SU-DHL-6 (cell line): Measurements from ENCODE around the gene FITM2.

Experiments used
- H2AFZ ChIP-seq: fragments of 200-600 bp; sonication (generic); 2 replicates; pipeline ENCODE4 v1.6.1; 2014; ENCODE audit warnings: low read depth, mild to moderate bottlenecking, moderate library complexity, mixed read lengths, antibody characterized with exemption, low read length; ENCODE audit not compliant: severe bottlenecking
- H3F3A ChIP-seq: fragments of 200-600 bp; shearing (Covaris generic); 2 replicates; pipeline ENCODE4 v1.6.0; 2016; ENCODE audit warnings: antibody characterized with exemption, mild to moderate bottlenecking; ENCODE audit not compliant: insufficient read depth
- H3K27ac ChIP-seq: fragments of 200-600 bp; sonication (generic); 2 replicates; pipeline ENCODE4 v1.5.1; 2016; ENCODE audit warnings: low read depth, mild to moderate bottlenecking, low read length, moderate library complexity, mixed read lengths
- H3K27me3 ChIP-seq: fragments of 200-600 bp; sonication (generic), shearing (Covaris generic); 2 replicates; pipeline ENCODE4 v1.6.0; 2014; ENCODE audit warnings: mild to moderate bottlenecking, low read length
- H3K36me3 ChIP-seq: fragments of 200-600 bp; sonication (generic); 2 replicates; pipeline ENCODE4 v1.6.1; 2014; ENCODE audit warnings: mild to moderate bottlenecking, low read length, mixed read lengths
- H3K4me2 ChIP-seq: fragments of 300-600, 200-600 bp; shearing (Covaris generic), sonication (generic); 2 replicates; pipeline ENCODE4 v1.6.0; 2014; ENCODE audit warnings: low read length, low read depth, mild to moderate bottlenecking; ENCODE audit not compliant: poor library complexity, severe bottlenecking
- H3K4me3 ChIP-seq: fragments of 200-600 bp; sonication (generic); 2 replicates; pipeline ENCODE4 v1.5.1; 2014; ENCODE audit warnings: antibody characterized with exemption, low read length, mild to moderate bottlenecking, mixed read lengths; ENCODE audit not compliant: insufficient read depth, poor library complexity, severe bottlenecking
- H3K79me2 ChIP-seq: fragments of 200-600 bp; sonication (generic); 2 replicates; pipeline ENCODE4 v1.6.1; 2014; ENCODE audit warnings: mild to moderate bottlenecking, low read length, moderate library complexity; ENCODE audit not compliant: insufficient read depth
- H3K9ac ChIP-seq: fragments of 200-600 bp; sonication (generic); 2 replicates; pipeline ENCODE4 v1.7.0; 2014; ENCODE audit warnings: mild to moderate bottlenecking, low read length
- H3K9me2 ChIP-seq: fragments of 200-600 bp; sonication (generic); replicated peaks from 2 replicates; pipeline ENCODE4 v1.6.1; 2014; ENCODE audit warnings: low read length; ENCODE audit not compliant: insufficient read depth
- H3K9me3 ChIP-seq: fragments of 200-600 bp; sonication (generic); 2 replicates; pipeline ENCODE4 v1.6.1; 2014; ENCODE audit warnings: low read length, mixed read lengths; ENCODE audit not compliant: insufficient read depth
- H4K20me1 ChIP-seq: fragments of 200-600 bp; sonication (generic); 2 replicates; pipeline ENCODE4 v1.6.1; 2014; ENCODE audit warnings: low read depth, mild to moderate bottlenecking, antibody characterized with exemption, low read length, moderate library complexity, mixed read lengths
- EZH2phosphoT487 ChIP-seq: fragments of 200-600 bp; sonication (generic), shearing (Covaris generic); conservative IDR thresholded peaks from 2 replicates; pipeline ENCODE4 v1.6.1; 2018; ENCODE audit warnings: mild to moderate bottlenecking, antibody characterized with exemption, low read length, moderate library complexity, mixed read lengths
- TF ChIP-seq, protein P1 (sequence below): fragments of 200-600 bp; sonication (generic); IDR thresholded peaks from one replicate; pipeline ENCODE4 v1.5.1; 2017; ENCODE audit warnings: antibody characterized with exemption, mild to moderate bottlenecking, low read length, moderate library complexity; ENCODE audit not compliant: insufficient read depth, poor library complexity, severe bottlenecking

FITM2 gene

DNA sequence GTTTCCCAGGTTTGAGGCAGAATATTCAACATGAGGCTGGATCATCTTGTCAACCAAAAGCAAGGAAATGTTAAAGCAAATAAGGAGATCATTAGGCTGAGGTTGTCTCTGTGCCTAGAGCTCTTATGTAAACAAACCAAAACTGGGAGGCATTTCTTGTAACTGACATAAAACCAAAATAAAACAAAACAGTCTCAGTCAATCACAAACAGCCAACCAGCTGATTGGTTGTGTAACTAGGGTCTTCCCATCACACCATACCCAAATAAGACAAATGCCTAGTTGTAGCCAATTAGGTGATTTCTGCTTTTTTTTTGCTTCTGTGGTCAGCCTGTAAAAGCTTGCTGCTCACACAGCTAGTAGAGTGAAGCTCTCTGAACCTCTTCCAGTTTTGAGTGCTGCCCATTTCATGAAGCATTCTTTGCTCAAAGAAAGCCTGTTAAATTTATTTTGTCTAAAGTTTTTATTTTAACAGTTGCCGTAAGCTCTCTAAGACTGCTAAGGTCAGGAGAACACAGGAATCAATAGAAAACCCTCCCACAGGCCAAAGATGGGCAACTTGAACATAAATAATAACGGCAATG, 8.9 kb upstream of the FITM2 start:
- Histone ChIP-seq H3K79me2 (no peaks in the 10 kb centered on the region), H3K27me3 (no peaks in the 10 kb centered on the region), H2AFZ (no peak overlapping the region), H3K4me2 (no peak overlapping the region), H3K9me2 (no peaks in the 10 kb centered on the region), H3K27ac (no peak overlapping the region), H3K4me3 (no peak overlapping the region), H3K36me3 (no peaks in the 10 kb centered on the region), H4K20me1 (no peaks in the 10 kb centered on the region), H3K9ac (no peak overlapping the region), H3F3A (no peaks in the 10 kb centered on the region), H3K9me3 (no peaks in the 10 kb centered on the region)
- no peak for TF ChIP-seq EZH2phosphoT487
- TF ChIP-seq, protein P1, sequence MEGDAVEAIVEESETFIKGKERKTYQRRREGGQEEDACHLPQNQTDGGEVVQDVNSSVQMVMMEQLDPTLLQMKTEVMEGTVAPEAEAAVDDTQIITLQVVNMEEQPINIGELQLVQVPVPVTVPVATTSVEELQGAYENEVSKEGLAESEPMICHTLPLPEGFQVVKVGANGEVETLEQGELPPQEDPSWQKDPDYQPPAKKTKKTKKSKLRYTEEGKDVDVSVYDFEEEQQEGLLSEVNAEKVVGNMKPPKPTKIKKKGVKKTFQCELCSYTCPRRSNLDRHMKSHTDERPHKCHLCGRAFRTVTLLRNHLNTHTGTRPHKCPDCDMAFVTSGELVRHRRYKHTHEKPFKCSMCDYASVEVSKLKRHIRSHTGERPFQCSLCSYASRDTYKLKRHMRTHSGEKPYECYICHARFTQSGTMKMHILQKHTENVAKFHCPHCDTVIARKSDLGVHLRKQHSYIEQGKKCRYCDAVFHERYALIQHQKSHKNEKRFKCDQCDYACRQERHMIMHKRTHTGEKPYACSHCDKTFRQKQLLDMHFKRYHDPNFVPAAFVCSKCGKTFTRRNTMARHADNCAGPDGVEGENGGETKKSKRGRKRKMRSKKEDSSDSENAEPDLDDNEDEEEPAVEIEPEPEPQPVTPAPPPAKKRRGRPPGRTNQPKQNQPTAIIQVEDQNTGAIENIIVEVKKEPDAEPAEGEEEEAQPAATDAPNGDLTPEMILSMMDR: no peak

DNA sequence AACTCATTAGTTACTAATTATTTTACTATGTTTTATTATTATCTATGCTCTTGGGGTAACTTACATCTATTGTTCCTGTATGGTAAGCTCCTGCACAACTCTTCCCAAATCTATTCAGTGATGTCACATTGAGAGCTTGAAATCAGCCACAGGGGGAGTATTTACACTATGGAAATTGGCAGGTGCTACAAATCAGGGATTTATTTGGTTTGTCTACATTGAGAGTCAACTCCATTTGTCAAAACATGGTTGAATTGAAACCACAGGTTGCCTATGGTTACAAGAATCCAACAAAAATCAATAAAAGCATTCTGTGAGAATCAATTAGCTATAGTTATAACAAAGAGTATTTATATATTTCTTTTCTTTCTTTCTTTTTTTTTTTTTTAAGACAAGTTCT, 3.9 kb upstream of the FITM2 start:
- no peak for TF ChIP-seq EZH2phosphoT487
- TF ChIP-seq, protein P1: no peak

DNA sequence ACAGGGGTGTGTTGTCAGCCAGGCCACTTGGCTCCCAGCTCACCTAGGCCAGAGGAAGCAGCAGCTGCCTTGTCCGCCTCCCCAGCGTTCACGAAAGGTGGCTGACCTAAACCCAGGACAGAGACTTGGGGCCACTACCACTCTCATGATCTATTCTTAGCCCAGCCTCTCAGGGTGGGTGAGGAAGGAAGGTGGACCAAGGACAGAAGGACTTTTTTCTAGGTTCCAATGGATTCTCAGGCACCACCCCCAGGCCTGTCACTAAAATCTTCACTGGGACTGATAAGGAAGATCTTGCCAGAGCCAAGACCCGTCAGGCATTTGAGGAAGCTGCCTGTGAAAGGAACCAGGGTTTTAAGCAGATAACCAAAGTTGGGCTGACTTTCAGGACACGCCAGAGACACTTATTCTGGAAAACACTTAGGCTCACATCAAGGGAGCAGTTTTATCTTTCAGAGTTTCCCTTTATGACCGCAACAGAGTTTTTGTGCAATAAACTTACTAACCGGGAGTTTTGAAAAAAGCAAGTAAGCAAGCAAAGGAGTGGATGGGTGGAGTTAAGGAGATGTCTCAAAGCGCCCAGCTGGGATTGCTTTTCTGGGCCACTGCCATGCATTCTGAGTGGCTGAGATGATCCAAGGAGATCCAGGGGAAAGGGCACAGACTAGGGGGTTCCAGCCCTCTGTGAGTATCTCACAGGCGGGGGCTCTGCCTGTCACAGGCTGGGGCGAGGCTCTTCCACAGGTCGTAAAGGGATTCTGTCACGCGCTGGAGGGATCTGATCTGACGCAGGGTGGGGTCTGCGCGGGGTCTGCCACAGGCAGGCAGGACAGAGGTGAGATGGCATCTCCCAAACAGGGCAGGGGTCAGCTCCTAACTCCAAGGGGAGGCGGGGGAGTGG, 989 bp downstream of the FITM2 start:
- Histone ChIP-seq H3K9me2 (no peaks in the 10 kb centered on the region), H3K9ac (peak overlapping the region; percentile 82), H3K27me3 (no peaks in the 10 kb centered on the region), H3F3A (no peaks in the 10 kb centered on the region), H3K4me3 (peak overlapping the region; percentile 78), H3K9me3 (no peaks in the 10 kb centered on the region), H3K79me2 (peaks cover 15% of the 10 kb centered on the region; the same call in 1 of the 2 replicates), H4K20me1 (no peaks in the 10 kb centered on the region), H3K36me3 (no peaks in the 10 kb centered on the region), H2AFZ (peak overlapping the region; percentile 73), H3K27ac (no peak overlapping the region), H3K4me2 (peak overlapping the region; percentile 70)
- TF ChIP-seq EZH2phosphoT487: no peak
- TF ChIP-seq, protein P1: no peak

More for the DNA sequence above, 3.9 kb upstream of the FITM2 start:
- Histone ChIP-seq H3K36me3 (no peaks in the 10 kb centered on the region), H4K20me1 (no peaks in the 10 kb centered on the region), H3K4me3 (no peak overlapping the region), H3K79me2 (peaks cover 9% of the 10 kb centered on the region; the same call in 1 of the 2 replicates), H3K9me2 (no peaks in the 10 kb centered on the region), H3K27ac (no peak overlapping the region), H3K27me3 (no peaks in the 10 kb centered on the region), H3F3A (no peaks in the 10 kb centered on the region), H3K4me2 (no peak overlapping the region), H3K9ac (no peak overlapping the region), H2AFZ (no peak overlapping the region), H3K9me3 (no peaks in the 10 kb centered on the region)
